Stimulated activated CD8-positive, alpha-beta memory T cell treated with anti-CD3 and anti-CD28 coated beads, Interleukin-7, amount 100 ng/mL, for 24 hours (primary cell): ENCODE data around the gene HOXC11.

Source experiments
- DNase-seq: peaks from one replicate; pipeline ENCODE4 v3.0.0-alpha.2; 2020; ENCODE audit warnings: low read depth

HOXC11 gene

DNA sequence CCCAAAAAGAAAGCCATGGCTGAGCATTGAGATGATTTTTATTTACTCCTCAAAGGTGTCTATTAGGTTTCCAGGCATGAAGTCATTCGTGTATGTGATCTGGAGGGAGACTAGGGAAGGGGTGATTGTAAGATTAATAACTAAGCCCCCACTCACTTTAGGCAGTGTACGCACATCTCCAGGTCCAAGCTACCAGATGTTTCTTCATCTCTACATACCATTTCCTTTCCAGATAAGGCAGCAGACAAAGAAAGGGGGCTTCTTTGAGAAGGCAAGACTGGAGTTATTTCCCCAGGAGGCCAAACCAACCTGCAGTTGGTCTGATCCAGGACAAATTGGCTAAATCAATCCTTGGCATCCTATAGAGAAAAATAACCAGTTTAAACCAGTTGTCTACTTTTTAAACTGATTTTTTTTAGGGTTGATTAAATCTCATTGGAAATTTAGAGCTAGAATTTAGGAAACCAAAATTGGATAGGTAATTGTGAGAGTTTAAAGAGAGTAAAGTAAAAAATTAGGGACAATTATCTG lies 30.4 kb upstream of the HOXC11 start:
- no peak for DNase-seq

DNA sequence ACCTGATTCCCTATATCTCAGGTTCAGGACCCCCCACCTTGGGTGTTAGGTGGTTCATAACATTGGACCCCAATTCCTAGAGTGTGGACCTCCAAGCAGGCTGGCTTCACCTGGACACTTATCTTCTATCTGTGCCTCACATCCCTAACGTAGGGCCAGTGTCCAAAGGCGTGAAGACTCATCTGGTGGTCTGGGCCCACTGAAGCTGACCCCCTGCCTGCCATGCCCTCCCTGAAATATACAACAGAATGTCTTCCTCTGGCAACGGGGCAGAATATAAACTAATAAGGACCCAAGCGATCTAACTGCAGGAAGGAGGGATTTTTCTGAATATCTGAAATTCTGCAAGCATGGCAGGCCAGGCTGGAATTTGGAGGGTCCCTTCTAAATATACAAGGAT lies 28.7 kb upstream of the HOXC11 start:
- no peak for DNase-seq

DNA sequence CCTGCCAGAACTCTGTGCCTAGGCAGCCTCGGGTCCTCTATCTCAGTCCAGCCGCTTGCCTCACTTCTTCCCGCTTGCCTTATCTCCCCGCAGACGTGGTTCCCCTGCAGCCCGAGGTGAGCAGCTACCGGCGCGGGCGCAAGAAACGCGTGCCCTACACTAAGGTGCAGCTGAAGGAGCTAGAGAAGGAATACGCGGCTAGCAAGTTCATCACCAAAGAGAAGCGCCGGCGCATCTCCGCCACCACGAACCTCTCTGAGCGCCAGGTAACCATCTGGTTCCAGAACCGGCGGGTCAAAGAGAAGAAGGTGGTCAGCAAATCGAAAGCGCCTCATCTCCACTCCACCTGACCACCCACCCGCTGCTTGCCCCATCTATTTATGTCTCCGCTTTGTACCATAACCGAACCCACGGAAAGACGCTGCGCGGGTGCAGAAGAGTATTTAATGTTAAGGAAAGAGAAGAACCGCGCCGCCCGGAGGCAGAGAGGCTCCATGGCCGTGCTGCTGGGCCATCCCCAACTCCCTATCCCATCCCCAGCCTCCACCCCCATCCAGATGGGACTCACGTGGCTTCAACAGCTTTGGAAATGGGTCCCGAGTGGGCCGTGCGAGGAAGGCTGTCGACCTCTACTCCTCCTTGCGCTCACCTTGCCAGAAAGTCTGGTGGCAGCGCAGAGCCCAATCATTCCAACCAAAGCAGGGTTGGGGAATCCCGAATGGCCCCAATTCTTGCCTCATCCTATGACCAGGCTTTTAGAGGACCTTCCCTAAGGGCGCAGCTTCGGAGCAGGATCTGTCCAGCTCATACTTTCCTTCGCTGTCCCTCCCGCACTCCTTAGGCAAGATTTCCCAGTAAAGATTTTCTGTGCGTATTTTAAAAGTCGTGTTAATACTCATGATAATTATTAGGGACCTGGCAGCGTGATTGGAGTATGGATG lies 27.7 kb upstream of the HOXC11 start:
- DNase-seq, result no peak

DNA sequence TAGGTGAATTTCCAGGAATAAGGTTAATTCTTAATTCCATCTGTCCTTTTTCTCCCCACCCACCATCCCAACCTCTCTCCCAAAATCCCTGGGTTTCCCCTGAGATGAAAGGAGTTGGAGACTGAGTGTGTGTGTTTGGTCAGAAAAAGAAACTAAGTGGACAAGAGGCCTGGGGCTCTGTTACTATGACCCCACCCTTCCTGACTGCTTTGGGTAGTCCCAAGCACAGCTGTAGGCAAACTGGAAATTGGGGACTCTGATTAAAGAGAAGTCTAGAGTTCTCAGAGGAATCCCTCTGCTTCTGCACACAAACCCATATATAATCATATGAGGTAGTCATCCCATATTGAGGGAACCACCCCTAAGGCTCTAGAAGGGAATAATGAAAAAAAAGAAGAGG lies 25.2 kb upstream of the HOXC11 start:
- DNase-seq, result no peak

DNA sequence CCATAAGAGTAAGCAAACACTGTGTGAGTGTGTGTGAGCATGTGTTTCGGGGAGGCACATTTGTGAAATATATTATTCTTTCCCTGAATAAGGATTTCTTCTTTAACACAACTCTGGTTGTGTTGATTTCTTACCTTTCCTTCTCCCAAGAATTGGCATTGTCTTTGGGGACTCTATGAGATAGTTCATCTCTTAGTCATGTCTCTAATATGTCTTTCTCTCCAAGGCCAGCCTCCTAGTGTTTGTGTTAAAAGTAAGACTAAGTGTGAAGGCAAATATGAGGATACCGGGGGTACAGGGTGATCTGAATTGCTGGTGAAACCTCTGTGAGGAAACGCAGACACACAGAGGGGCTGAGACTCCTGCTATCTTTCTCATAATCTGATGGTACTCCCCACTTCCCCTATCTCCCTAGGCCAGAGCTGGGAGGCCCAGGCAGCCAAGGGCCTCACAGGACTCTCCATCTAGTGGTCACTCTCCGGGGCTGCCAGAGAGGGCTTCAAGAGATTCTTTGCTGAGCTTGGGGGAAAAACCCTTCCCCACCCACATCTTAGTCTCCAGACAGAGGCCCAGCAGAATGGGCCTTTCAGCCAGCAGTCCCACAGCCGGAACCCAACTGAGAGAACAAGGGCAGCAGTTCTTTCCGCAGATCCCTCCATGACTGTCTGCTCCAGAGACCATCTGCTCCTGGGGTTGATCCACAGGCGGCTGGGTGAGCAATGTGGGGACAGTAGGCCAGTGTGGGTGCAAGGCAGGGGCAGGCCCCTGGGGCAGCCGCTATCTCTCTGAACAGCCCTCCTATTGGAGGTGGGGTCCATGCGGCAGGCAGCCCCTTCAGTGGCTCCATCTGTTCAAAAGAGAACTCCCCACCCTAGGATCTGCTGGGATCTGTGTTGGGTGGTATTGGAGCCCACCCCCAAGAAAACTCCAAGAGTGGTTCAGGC lies 24.0 kb upstream of the HOXC11 start:
- no peak for DNase-seq

DNA sequence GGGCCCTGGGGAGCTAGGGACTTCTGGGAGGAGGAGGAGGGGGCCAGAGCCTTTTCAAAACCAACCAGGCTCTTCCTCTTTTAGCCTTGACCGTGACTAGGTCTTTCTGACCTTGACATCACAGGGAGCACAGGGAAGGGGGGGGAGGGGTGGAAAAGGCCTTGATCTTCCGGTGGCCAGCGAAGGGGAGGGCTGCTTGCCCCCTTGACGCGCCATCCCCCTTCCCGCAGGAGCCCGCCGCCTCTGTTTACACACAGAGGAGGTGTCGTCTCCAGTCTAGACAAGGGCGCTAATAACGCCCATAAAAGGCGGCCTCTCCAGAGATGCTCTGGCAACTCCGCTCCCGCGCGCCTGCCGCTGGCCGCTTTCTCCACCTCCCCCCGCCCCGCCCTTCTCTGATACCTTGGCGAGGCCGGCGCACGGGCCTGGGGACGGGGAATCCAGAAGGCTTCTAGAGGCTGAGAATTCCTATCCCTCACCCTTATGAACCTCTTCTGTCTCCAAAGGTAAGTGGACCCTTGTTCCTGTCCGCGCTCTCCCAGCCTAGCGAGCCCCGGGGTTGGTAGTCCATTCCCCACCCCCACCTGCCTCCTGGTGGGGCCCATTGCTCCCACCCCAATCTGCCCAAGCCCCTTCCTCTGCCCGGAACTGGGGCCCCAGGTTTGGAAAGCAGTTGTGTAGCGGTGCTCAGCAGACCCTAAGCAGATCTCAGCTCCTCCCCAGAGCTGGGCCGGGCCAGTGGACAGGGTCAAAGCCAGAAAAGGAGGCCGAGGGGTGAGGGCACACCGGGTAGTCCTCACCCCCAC lies 23.1 kb upstream of the HOXC11 start:
- no peak for DNase-seq

DNA sequence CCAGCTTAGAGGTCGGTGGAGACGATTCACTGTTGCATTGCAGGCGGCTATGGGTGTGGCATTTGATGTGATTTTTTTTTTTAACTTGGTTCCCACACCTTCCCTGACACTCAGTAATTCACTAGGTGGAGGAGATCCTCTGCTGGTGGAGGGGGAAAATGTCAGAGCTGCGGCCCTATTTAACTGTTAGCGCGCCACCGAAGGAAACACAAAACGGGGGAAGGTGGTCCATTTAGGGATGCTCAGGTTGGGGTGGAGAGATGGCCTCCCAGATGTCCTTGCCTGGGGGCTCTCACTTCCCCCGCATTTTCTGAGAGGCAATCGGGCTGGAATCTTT lies 22.5 kb upstream of the HOXC11 start:
- DNase-seq, result no peak

DNA sequence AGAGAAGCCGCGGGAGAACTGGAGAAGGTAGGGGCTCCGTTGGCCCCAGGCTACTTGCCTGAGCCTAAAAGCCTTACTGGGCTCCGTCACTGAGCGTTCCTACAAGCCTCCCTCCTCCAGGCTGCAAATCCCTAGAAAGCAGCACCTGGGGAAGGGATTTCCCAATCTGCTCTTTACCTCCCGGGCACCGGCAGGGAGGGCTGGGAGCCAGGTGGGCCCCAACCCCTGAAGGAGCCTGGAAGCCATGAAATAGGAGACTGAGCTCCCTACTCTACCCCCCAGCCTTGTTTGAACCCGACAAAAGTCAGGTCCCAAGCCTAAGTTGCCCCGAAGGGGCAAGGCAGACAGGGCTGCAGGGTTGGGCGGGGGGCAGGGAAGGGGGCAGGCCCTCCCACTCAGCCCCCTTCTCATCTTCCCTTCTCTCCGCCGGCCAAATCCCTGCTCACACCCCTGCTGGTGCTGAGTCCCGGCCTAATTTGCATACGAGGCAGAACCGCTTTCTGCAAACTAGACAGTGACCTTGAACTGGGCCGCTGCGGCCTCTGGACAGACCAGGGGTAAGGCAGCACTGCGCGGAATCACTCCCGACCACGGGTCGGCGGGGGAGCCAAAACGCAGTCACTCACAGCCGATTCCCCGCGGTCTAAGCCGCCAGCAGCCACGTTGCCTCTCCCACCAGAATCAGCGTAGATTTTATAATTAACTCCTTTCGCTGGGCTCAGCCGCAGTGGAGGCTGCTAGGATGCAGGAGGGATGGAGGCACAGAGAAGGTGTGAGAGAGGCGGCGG lies 21.9 kb upstream of the HOXC11 start:
- no peak for DNase-seq

DNA sequence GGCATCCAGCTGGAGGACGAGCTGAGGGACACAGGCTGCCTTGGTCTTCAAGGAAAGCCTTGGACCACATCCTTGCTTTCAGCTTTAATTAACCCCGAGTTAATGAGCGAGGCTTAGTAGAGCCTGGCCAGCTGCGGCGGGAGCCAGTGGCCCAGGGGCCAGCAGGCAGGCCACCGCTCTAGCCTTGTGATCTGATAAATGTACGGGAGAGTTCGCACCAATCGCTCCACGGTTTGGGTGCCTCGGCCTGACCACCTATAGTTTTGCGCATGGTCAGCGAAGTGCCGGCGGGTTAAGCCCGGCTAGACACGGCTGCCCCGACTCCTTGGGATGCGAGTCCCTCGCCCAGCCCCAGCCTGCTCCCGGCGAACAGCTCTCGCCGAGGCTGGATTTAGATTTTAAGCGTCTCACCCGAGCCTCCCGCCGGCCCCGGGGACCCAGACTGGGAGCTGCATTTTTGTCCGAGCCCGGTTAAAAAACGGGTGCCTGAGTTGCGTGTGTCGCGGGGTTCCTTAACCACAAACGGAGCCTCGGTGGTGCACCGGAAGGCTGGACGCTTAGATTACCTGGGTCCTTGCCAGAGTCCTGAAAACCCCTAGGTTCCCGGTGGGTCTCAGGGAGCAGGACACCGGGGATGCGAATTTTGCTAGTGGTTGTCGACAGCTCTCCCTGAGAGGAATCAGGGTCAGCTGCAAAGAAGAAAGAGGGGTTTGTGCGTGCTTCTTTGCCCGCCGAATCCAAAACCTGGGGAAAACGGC lies 21.2 kb upstream of the HOXC11 start:
- DNase-seq, result no peak

DNA sequence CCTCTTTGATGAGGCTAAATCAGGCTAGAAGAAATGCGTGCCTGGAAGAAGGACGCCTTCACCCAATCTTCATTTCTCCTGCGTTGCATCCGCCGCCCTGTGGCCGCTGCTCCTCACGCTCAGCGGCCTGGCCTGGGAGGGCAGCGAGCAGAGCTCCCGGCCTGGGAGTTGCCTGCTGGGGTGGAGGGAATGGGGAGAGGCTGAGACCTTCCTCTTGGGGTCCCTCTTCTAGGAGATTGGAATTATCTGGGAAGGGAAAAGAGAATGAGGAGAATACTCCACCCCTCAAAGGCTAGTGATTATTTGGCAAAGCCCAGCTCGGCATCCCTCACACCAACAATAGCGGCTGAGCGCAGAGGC lies 20.6 kb upstream of the HOXC11 start:
- DNase-seq, result no peak

DNA sequence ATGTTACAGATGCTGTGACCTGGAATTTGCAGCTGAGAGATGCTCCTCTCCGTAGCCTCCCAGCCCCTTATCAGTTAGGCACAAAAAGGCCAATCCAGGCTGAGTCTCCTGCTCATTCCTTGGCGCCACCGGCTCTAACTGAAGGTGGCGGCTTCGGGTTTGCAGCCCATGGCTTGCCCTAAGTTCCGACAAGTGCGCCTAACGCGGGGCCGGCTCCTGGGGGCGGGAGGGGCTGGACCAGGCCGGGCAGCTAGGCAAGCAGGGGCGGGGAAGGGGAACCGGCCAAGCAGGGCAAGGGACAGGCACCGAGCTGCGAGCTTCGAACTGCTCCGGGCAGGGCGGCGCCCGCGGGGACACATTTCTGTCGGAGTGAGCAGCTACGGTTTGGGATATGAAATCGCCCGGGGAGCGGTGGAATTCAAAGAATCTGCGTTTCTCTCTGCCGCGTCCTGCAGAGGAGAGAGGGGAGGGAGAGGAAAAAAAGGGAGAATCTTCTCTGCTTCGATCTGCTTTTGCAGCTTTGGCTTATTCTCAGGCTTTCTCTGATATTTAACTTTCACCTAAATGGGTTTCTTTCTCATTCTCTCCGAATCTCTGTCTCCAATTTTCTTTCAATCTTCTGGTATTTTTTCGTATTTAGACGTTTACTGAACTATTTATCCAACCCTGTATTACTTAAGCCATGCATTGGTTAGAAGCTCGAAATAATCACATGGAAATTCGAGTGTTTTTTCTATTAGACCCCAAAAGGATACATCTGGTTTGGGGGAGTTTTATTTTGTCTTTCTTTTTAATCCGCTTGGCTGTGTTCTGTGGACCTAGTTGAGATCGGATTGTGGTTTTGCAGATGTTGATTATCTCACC lies 19.8 kb upstream of the HOXC11 start:
- DNase-seq, result no peak

DNA sequence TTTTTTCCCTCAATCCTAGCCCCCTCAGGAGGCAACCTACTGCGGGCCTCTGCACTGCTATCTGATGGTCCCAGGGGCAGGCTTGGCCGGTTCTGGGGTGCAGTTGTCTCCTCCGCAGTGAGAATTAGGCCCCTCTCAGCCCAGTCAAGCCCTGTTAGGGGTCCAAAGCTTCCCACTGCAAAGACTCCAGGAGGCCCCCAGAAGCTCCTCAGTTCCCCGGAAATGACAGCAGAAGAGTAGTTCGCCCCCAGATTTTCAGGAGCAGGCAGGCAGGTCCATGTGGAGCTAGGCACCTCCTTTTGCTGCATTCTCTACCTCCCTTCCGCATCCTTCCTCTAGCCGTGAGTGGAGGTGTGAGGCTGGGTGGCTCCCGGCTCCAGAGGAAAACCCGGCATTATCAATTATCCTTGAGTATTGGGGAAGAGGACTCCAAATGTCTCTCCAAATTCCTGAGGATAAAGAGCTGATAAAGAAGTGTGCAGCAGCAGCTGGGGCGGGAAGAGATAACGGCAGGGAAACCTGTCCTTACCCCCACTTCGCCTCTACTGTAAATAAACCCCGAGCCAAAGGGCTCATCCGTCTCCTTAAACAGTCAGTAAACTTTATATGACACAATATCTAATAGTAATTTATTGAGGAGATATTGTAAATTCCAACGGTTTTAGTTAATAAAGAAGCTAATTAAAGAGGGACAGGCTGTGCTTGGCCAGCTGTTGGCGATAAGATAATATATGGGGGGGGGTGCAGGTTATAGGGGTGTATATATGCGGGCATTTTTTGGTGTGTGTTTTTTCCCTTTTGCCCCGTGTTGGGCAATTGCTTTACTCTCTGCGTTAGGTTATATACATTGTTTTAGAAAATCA lies 18.9 kb upstream of the HOXC11 start:
- DNase-seq, result no peak

DNA sequence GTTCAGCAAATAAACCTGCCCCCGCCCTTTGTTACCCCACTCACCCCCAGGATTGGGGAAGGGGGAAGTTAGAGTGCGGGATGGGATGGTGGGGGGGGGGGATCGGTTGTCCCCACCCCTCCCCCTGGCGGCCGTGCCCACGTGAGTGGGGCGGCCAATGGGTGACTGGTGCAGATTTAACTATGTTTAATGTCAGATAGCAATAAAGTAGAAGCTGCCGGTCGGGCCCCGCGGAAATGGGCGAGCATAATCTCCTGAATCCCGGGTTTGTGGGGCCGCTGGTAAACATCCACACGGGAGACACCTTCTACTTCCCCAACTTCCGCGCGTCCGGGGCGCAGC lies 18.3 kb upstream of the HOXC11 start, which contains the start of gene HOXC12:
TSS of gene HOXC12 (plus strand) at position 210 of the 342 bp plus-strand sequence. CDS start at position 237, 27 bp downstream.
- DNase-seq, result no peak

DNA sequence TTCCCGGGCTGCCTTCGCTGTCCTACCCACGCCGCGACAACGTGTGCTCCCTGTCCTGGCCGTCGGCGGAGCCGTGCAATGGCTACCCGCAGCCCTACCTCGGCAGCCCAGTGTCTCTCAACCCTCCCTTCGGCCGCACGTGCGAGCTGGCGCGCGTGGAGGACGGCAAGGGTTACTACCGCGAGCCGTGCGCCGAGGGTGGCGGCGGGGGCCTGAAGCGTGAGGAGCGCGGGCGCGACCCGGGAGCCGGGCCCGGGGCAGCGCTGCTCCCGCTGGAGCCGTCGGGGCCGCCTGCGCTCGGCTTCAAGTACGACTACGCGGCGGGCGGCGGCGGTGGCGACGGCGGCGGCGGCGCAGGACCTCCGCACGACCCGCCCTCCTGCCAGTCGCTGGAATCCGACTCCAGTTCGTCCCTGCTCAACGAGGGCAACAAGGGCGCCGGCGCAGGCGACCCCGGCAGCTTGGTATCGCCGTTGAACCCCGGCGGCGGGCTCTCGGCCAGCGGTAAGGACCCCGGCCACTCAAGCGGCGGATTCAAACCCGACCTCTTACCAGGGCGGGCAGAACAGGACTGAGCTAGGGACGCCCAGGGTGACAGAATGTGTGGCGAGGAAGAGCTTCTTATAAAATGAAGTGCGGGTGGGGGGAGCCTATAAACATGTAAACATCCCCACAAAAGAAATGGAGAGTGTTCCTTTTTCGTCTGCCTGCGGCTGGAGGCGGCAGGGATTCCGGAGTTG lies 17.7 kb upstream of the HOXC11 start:
- DNase-seq, result no peak

DNA sequence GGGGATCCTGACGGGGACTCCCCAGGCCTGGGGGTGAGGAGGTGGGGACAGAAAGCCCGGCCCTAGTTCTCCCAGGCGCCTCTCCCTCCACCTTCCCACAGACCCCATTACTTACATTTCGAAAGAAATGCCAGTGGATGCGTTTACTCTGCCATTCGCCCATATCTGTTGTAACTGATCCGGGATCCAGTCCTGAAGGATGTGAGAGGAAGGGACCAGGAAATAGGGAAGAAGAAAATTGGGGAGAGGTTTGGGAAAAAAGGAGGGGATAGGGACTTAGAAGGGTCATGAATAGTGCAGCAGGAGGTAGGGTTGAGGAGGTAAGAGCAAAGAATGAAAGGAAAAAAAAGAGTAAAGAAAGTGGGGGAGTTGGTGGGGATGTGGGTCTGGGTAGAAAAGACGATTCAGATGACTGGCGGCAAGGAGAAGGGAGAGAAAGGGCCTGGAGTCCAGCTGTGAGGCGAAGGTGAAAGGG lies 17.1 kb upstream of the HOXC11 start:
- no peak for DNase-seq

DNA sequence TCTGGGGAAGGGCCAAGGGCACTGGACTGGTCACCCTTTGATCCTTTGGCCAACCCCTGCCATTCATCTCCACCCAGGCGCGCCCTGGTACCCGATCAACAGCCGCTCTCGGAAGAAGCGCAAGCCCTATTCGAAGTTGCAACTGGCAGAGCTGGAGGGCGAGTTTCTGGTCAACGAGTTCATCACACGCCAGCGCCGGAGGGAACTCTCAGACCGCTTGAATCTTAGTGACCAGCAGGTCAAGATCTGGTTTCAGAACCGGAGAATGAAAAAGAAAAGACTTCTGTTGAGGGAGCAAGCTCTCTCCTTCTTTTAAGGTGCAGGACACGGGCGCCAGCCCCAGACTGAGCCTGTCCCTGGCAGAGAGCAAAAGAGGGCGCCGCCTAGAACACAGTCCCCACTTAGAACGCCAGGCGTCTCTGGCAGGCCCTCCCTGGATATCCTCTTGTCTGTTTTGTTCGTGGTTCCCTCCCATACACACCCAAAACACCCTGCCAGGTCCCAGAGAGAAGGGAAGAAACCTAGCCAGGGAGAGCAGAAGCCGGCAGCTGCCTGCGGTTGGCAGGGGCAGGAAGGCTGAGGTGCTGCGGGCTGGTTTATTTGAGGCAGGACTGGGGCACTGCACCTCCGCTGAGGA lies 16.6 kb upstream of the HOXC11 start:
- DNase-seq, result no peak

DNA sequence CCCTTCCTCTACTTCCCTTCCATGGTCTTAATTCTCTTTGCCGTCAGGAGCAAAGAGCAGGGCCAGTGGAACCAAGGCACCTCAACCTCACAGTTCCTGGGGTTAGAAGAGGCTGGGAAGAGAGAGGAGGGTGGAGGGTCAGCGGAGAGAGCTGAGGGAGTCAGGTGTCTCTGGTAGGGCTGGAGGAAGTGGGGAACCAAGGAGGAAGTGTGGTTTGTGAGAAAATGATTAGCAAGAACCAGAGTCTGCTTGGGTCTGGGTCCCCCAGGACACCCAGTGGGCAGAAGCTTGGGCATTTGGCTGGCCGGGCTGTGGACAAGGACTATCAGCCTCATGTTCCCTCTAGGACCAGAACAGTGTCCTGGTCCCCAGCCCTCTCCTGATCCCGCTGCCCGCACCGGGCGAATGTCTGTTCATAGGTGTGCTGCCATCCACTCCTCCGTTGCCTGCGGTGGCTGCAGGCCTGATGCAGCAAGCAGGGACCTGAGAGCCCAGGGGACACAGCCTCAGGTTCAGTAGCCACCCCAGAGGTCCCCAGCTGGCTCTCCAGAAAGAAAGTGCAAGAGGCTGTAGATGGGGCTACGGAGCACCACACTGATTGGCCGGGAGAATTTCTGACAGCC lies 15.9 kb upstream of the HOXC11 start:
- no peak for DNase-seq
